ENCODE measurements around the gene CSN3.

GRCh38 chr4:70197842-70198241 is 44.6 kb upstream of the CSN3 start:
- no peak for TF ChIP-seq EZH2phosphoT487 (IDR thresholded peaks at IDR 0.05; ENCODE audit: insufficient read depth, low read depth)
- TF ChIP-seq EZH2 (IDR thresholded peaks at IDR 0.05; ENCODE audit: insufficient read depth, poor library complexity, severe bottlenecking): no peak
